ENCODE data around the gene SHLD2.
"Not testable (repeated sequence)": the region's sequence is repeated elsewhere in the genome, so short reads cannot be mapped to it uniquely, and the experiment has no call there.

Gene SHLD2

DNA sequence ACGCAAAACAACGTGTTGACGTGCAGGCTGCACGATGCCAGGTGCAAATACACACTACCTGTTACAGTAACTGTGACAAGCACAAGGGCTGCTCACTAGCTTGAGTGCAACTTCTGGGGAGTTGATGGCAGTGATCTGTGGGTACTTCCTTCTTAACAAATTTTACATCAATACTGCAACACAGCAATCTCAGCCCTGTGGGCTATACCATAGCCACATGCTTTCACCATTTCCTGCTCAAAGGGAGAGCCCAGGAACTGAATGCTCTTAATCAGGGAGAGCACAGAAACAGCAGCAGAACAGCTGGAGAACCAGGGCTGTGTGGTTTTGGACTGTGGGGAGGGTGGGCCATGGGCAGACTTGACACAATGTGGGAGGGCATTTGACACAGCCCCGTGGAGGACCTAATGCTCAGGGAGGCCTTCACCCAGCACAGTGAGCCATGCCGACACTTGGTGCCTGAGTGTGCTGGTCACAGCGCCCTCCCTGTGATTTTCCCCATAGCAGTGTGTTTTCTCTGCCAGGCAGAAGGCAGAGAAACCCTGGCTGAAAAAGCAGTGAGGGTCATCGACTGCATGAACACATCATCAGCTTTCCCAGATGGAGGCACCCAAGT, 118.3 kb downstream of the SHLD2 start:
- not testable (repeated sequence) for DNase-seq (ENCODE audit: low read depth)

DNA sequence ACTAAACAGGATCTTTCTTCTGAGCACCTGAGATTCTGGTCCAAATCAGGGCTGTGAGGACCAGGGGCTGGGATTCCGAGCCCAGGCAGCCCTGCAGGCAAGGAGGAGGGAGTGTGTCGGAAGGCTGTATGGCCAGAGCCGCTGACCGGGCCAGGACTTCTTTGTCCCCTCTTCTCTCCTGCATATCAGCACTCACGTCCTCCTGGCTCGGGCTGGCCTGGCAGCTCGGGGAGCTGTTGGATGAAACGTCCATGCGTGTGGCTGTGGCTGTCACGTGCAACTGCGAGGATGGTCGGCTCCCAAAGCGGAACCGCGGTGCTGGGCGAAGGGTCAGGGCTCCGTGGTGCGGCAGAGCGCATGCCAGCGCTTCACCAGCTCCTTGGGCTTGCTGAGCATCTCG, 118.8 kb downstream of the SHLD2 start:
- DNase-seq (ENCODE audit: low read depth): not testable (repeated sequence)

GRCh38 chr10:87216120-87216519, 121.1 kb downstream of the SHLD2 start:
- not testable (repeated sequence) for DNase-seq (ENCODE audit: low read depth)

DNA sequence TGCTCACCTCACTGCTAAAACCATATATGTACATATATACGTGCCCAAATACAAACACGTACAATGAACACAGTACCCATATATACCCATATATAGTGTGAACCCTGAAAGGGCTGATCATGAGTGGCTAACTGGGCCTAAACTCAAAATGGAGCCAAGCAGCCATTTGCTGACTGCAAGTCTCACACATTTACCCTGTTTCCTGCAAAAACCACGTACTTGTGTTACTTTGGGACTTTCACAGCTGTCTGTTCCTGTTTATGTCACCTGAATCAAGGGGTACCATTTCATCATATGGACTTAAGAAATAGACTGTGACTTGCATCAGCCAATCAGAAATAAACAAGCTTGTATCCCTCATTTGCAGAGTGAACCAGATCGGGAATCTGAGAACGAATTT, 124.4 kb downstream of the SHLD2 start:
- not testable (repeated sequence) for DNase-seq (ENCODE audit: low read depth)

GRCh38 chr10:87222789-87223188, 127.8 kb downstream of the SHLD2 start:
- not testable (repeated sequence) for DNase-seq (ENCODE audit: low read depth)

DNA sequence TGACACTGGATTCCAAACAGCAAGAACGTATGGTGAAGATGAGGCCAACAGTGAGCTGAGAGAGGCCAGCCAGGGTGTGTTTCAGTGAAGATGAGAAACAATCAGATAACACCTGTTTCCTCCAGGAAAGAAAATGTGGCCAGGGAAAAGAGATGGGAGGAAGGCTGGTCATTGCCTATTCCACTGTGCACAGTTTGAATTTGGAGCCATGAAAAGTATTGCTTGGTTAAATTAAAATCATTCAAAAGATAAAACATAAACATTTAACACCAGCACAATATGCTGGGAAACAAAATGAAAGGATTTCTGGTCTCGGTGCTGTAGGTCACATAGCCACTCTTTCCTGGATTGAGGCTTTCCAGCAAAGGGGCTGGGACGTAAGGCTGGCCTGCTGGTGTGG, 130.1 kb downstream of the SHLD2 start, which contains the start of gene NUTM2A:
Gene NUTM2A, plus strand, starts transcription at position 301 of the 400 bp plus-strand sequence. CDS start 383 bp downstream, outside the sequence.
- not testable (repeated sequence) for DNase-seq (ENCODE audit: low read depth)

DNA sequence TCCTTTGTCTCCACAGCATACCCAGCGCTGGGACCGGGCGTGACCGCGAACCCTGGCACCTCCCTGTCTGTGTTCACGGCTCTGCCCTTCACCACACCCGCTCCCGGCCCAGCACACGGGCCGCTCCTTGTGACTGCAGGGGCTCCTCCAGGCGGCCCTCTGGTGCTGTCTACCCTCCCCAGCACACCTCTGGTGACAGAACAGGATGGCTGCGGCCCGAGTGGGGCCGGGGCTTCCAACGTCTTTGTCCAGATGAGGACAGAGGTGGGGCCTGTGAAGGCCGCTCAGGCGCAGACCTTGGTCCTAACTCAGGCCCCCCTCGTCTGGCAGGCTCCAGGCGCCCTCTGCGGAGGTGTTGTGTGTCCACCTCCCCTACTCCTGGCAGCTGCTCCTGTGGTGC, 133.2 kb downstream of the SHLD2 start:
- not testable (repeated sequence) for DNase-seq (ENCODE audit: low read depth)

DNA sequence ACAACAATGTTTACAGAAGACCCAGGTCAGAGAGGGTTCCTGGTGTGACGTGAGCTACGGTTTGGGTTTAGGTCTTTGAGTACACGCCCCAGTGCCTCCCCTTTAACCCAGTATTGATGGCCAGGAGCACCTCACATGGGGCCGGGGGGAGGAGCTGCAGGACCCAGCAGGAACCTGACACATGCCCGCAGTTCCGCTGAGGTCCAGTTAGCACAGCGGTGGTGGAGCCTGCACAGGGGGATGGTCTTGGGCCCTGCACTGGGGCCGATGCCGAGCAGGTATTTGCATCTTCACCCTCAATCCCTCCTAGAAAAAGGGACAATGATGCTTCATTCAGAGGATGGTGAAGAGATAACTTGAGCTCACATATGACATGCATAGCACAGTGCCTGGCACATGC, 134.2 kb downstream of the SHLD2 start:
- DNase-seq (ENCODE audit: low read depth): not testable (repeated sequence)

DNA sequence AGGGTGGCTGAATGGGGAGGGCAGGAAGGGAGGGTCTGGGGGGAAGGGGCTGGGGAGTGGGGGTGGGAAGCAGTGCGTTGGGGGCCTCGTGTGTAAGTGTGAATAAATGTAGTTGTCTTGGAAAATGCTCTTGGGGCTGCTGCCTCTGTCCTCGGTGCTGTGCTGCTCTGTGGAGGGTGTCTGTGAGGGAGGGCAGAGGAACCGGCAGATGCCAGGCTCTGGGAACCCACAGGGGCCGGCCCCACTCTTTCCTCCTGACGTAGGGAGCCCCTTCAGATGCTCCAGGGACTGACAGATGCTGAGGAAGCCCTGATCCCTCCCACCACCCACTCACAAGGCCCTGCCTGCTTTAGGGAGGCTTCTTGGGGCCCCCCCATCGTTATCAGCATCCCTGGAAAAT, 139.8 kb downstream of the SHLD2 start:
- not testable (repeated sequence) for DNase-seq (ENCODE audit: low read depth)

DNA sequence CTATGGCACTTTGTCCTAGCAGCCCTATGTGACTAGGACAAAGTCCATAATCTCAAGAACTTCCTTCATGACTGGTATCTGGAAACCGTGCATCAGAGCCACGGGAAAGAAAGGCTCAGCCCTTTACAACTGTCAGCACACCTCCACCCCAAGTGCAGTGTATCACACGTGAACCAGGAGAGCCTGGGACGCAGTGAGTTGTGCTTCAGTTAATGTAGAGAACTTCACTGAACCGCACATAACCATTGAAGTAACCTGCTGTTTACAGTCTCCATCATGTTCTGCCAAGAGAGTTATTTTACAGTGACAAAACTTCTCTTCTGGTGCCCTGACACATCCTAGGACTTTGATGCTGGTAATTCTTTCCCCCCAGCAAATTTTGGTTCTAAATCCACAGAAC, 142.2 kb downstream of the SHLD2 start:
- DNase-seq (ENCODE audit: low read depth): not testable (repeated sequence)

GRCh38 chr10:87239346-87239808, 144.4 kb downstream of the SHLD2 start:
- DNase-seq (ENCODE audit: low read depth): not testable (repeated sequence)
